Gastrocnemius medialis (tissue), 4 donors: ENCODE data around the gene IFT122. TPM values are rescaled to one million over a fixed set of nuclear protein-coding genes. Genes with fewer than 3 reads are reported as not detected.
"Not testable (repeated sequence)": the region's sequence is repeated elsewhere in the genome, so short reads cannot be mapped to it uniquely, and the experiment has no call there.

ENCODE experiments used
- ATAC-seq, 2 donors: fragments of 150-250 bp; one replicate each; pipeline ENCODE4 v1.9.1; 2016
- DNase-seq, 2 donors: peaks; one replicate each; pipeline ENCODE4 v3.0.0-alpha.2; 2019
- H3K27ac ChIP-seq, 4 donors: fragments of 200-600 bp; sonication (generic); 1 replicate in 1 of 4; 2 replicates in 3 of 4; pipeline ENCODE4 v1.5.1; 2016 to 2018; ENCODE audit warnings: mild to moderate bottlenecking in 2 of 4, moderate library complexity in 1 of 4
- H3K27me3 ChIP-seq, 3 donors: fragments of 200-600 bp; sonication (generic) in 2 of 3; 1 replicate in 1 of 3; 2 replicates in 2 of 3; pipeline versions ENCODE4 v1.5.1 to v1.6.0; 2016 to 2019; ENCODE audit warnings: mild to moderate bottlenecking in 1 of 3, moderate library complexity in 1 of 3
- H3K36me3 ChIP-seq, 2 donors: fragments of 200-600 bp; sonication (generic) in 1 of 2; one replicate each; pipeline ENCODE4 v1.5.1; 2017 to 2018
- H3K4me1 ChIP-seq, 2 donors: fragments of 200-600 bp; sonication (generic) in 1 of 2; one replicate each; pipeline ENCODE4 v1.5.1; 2016 to 2017; ENCODE audit warnings: mild to moderate bottlenecking in 2 of 2
- H3K4me3 ChIP-seq, 4 donors: fragments of 200-600 bp; sonication (generic) in 3 of 4; 1 replicate in 1 of 4; 2 replicates in 3 of 4; pipeline ENCODE4 v1.5.1; 2016 to 2019; ENCODE audit warnings: mild to moderate bottlenecking in 2 of 4
- H3K9me3 ChIP-seq, 3 donors: fragments of 200-600 bp; sonication (generic) in 2 of 3; 1 replicate in 1 of 3; 2 replicates in 2 of 3; pipeline ENCODE4 v1.5.1; 2016 to 2019
- CTCF ChIP-seq, 5 experiments: fragments of 450-650 bp in 3 of 5; fragments of 200-600 bp in 2 of 5; sonication (generic) in 2 of 5; IDR thresholded peaks in 4 of 5; conservative IDR thresholded peaks in 1 of 5; 1 replicate in 4 of 5; 2 replicates in 1 of 5; pipeline ENCODE4 v1.5.1; 2016 to 2019; ENCODE audit warnings: antibody characterized with exemption in 5 of 5, mild to moderate bottlenecking in 3 of 5, moderate library complexity in 3 of 5
- POLR2A ChIP-seq, 2 donors: fragments of 450-650 bp; IDR thresholded peaks; one replicate each; pipeline ENCODE4 v1.6.1; 2017; ENCODE audit warnings: antibody characterized with exemption in 2 of 2, mild to moderate bottlenecking in 2 of 2, moderate library complexity in 2 of 2
- in situ Hi-C, 4 donors: fragments of 200-750 bp; cut with MboI; loops; one replicate each; pipeline versions ENCODE4 v1.15.0 to v1.8.0; 2017; ENCODE audit warnings: low sequenced_read_pairs in 4 of 4
- intact Hi-C: fragments of 100-400 bp; cut with DNase I; formaldehyde crosslinking; loops from one replicate; pipeline ENCODE4 v1.15.1; 2023; ENCODE audit warnings: low total_unique reads
- total RNA-seq, 4 donors: library from RNA; depleted of rRNA; stranded (reverse); fragments of >200 nt; gene quantifications; one replicate each; pipeline versions ENCODE4 v1.1.0 to v1.2.3, GENCODE V29; 2016

IFT122 gene
- total RNA-seq, result 10 to 100 TPM in 1 of 4 donors, 1 to 10 TPM in 3; 4.6 to 16.4 (median 5.9) TPM

- ATAC-seq, result peak; percentile 93 to 96
- TF ChIP-seq POLR2A (IDR thresholded peaks at IDR 0.05) (peak; percentile 63 to 88), CTCF (IDR thresholded peaks at IDR 0.05 in 4 of 5, conservative IDR thresholded peaks at IDR 0.05 in 1 of 5) (peak in 1 of 5 experiments; percentile 4)
- no peaks in the 10 kb centered on the region for H3K9me3 ChIP-seq
- in situ Hi-C loops (no loop called here), intact Hi-C loops (loop anchor here (1.0 to 5.0 kb wide), 3 partner anchors 12 to 123 kb away; partner anchors contain the start of gene EFCAB12)
- H3K4me1 ChIP-seq, result peaks cover 28 to 31% of the 10 kb centered on the region in 2 donors
- peaks cover 0 to 22% of the 10 kb centered on the region in 2 donors for H3K36me3 ChIP-seq
- no peaks in the 10 kb centered on the region for H3K27me3 ChIP-seq
- H3K4me3 ChIP-seq, result peak within 1 kb of the TSS; percentile 68 to 89 (median 76)
- H3K27ac ChIP-seq, result peak within 1 kb of the TSS; percentile 81 to 92 (median 85)
- peak; percentile 96 to 98 for DNase-seq
Measured at GRCh38 chr3:129439817-129440617, at the start of gene IFT122, which contains the start of gene MBD4. Gene IFT122 (plus strand): TSS chr3:129440224. CDS start chr3:129440331, 107 bp downstream. Gene MBD4 (minus strand): TSS chr3:129439948. CDS start chr3:129439833, 115 bp downstream.

GRCh38 chr3:129391583-129391982 is 48.4 kb upstream of the IFT122 start:
- ATAC-seq, DNase-seq, in situ Hi-C loops, H3K4me1 ChIP-seq, H3K4me3 ChIP-seq, H3K27me3 ChIP-seq, intact Hi-C loops, H3K9me3 ChIP-seq: not testable (repeated sequence)
- Histone ChIP-seq H3K27ac (peak overlapping the region in 2 of 4 donors; percentile 19 to 29), H3K36me3 (peaks cover 0 to 30% of the 10 kb centered on the region in 2 donors)

- in situ Hi-C loops, ATAC-seq, H3K4me3 ChIP-seq, H3K9me3 ChIP-seq, H3K4me1 ChIP-seq, H3K27me3 ChIP-seq, DNase-seq, intact Hi-C loops: not testable (repeated sequence)
- H3K36me3 ChIP-seq, result peaks cover 0 to 25% of the 10 kb centered on the region in 2 donors
- peak overlapping the region in 1 of 4 donors; percentile 31 for H3K27ac ChIP-seq
Measured at GRCh38 chr3:129392106-129392887, 47.7 kb upstream of the IFT122 start.

GRCh38 chr3:129393271-129393670 is 46.8 kb upstream of the IFT122 start:
- in situ Hi-C loops, result no loop called here
- intact Hi-C loops, result no loop called here
- Histone ChIP-seq H3K36me3 (peaks cover 0 to 25% of the 10 kb centered on the region in 2 donors), H3K27me3 (no peaks in the 10 kb centered on the region), H3K9me3 (no peaks in the 10 kb centered on the region), H3K4me1 (peaks cover 6 to 10% of the 10 kb centered on the region in 2 donors), H3K4me3 (no peak overlapping the region), H3K27ac (peak overlapping the region in 1 of 4 donors; percentile 12)
- DNase-seq (no peak), ATAC-seq (no peak)
- no peak for TF ChIP-seq CTCF (IDR thresholded peaks at IDR 0.05 in 4 of 5, conservative IDR thresholded peaks at IDR 0.05 in 1 of 5)
- no peak for TF ChIP-seq POLR2A (IDR thresholded peaks at IDR 0.05)

- DNase-seq, in situ Hi-C loops, intact Hi-C loops, H3K9me3 ChIP-seq, H3K27me3 ChIP-seq, H3K4me3 ChIP-seq, ATAC-seq: not testable (repeated sequence)
- Histone ChIP-seq H3K27ac (peak overlapping the region in 1 of 4 donors; percentile 12), H3K4me1 (peaks cover 10 to 14% of the 10 kb centered on the region in 2 donors), H3K36me3 (peaks cover 0 to 25% of the 10 kb centered on the region in 2 donors)
Measured at GRCh38 chr3:129393760-129394564, 46.1 kb upstream of the IFT122 start.
